Large intestine (tissue), 3 donors: ENCODE measurements around the gene BMP8A. TPM values are rescaled to one million over a fixed set of nuclear protein-coding genes. Genes with fewer than 3 reads are reported as not detected.

Experiments used
- DNase-seq, 2 donors: peaks; one replicate each; pipeline versions ENCODE4 v3.0.0 to v3.0.0-alpha.2; 2013
- H3K27ac ChIP-seq: one replicate; pipeline ENCODE4 v1.5.1; 2013; ENCODE audit warnings: low read length
- H3K27me3 ChIP-seq: 2 replicates; pipeline ENCODE4 v1.6.1; 2013; ENCODE audit warnings: low read length; ENCODE audit not compliant: control insufficient read depth, insufficient read depth
- H3K36me3 ChIP-seq: 2 replicates; pipeline ENCODE4 v1.6.1; 2013; ENCODE audit warnings: low read length; ENCODE audit not compliant: control insufficient read depth, insufficient read depth
- H3K4me1 ChIP-seq: one replicate; pipeline ENCODE4 v1.6.1; 2013; ENCODE audit warnings: low read length; ENCODE audit not compliant: control insufficient read depth, insufficient read depth
- H3K4me3 ChIP-seq: one replicate; pipeline ENCODE4 v1.5.1; 2013; ENCODE audit warnings: low read length
- H3K9me3 ChIP-seq: one replicate; pipeline ENCODE4 v1.6.1; 2013; ENCODE audit warnings: mild to moderate bottlenecking, low read depth, low read length, moderate library complexity; ENCODE audit not compliant: control insufficient read depth
- WGBS: methylation state at CpG from one replicate; pipeline ENCODE4 v1.1.5; 2013; ENCODE audit warnings: low lambda C conversion rate; ENCODE audit not compliant: insufficient coverage; 5-methylcytosine and 5-hydroxymethylcytosine counted together
- polyA plus RNA-seq: library from polyadenylated mRNA; unstranded; fragments of 120-200 nt; gene quantifications from one replicate; pipeline ENCODE4 v1.2.1, GENCODE V29; 2013

The BMP8A gene
- polyA plus RNA-seq, 1 donor: 0.69 TPM

DNA sequence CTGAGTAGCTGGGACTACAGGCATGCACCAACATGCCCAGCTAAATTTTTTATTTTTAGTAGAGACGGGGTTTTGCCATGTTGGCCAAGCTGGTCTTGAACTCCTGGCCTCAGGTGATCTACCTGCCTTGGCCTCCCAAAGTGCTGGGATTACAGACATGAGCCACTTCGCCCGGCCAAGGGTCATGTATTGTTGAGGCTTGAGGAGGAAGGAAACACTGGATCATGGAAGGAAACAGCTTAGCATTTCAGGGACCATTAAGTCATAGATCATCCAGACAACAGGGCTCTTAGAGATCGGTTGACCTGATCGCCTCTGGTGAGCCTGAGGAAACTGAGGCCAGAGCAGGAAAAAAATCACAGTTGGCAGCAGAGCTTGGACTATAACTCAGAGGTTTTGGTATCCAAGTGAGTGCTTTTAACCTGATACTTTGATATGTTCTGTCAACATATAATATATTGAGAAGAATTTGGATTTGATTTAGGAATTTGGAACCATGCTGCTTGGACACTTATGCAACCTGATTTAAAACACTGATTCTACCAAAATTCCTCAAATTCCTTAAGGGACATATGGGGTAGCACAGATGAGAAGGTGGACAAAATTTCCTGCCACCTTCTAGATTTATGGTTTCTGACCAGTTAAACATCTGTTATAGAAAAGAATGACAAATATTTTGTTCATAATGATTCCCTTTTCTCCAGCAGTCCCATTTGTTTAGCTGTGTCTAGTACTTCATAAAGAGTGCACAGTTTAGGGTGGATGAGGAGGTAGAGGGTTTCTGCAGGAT is 13.1 kb upstream of the BMP8A start:
- Histone ChIP-seq H3K27me3 (no peaks in the 10 kb centered on the region), H3K27ac (no peak overlapping the region), H3K4me3 (no peak overlapping the region), H3K36me3 (peaks cover 47% of the 10 kb centered on the region), H3K4me1 (no peaks in the 10 kb centered on the region), H3K9me3 (no peaks in the 10 kb centered on the region)
- no peak for DNase-seq
- no CpG with 5 or more reads among the region's 5 CpGs for WGBS

DNA sequence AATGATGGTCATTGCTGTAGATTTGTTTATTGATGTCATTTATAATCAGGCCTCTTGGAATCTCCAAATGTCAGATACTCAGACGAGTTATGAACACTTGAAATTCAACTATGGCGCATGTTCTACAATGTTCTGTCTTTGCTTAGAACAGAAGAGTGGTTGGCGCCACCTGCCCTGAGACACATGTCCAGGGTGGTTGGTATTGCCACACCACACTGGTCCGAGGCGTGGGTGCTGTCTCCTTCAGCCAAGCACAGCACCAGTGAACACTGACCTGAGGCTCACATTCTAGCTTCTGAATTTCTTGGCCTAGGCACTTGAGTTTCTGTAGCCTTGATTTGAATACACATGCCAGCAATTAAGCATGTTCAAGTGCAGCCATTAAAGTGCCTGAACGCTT is 10.1 kb upstream of the BMP8A start:
- whole genome bisulfite sequencing: no CpG with 5 or more reads among the region's 6 CpGs
- Histone ChIP-seq H3K4me1 (no peaks in the 10 kb centered on the region), H3K4me3 (no peak overlapping the region), H3K27ac (no peak overlapping the region), H3K27me3 (no peaks in the 10 kb centered on the region), H3K36me3 (peaks cover 55% of the 10 kb centered on the region), H3K9me3 (no peaks in the 10 kb centered on the region)
- no peak for DNase-seq

GRCh38 chr1:39483276-39483675 is 8.2 kb upstream of the BMP8A start:
- no peaks in the 10 kb centered on the region for H3K27me3 ChIP-seq
- no peak overlapping the region for H3K4me3 ChIP-seq
- peaks cover 69% of the 10 kb centered on the region for H3K36me3 ChIP-seq
- H3K9me3 ChIP-seq: no peaks in the 10 kb centered on the region
- DNase-seq: no peak
- no peak overlapping the region for H3K27ac ChIP-seq
- no peaks in the 10 kb centered on the region for H3K4me1 ChIP-seq
- WGBS: no CpG with 5 or more reads among the region's 1 CpG

DNA sequence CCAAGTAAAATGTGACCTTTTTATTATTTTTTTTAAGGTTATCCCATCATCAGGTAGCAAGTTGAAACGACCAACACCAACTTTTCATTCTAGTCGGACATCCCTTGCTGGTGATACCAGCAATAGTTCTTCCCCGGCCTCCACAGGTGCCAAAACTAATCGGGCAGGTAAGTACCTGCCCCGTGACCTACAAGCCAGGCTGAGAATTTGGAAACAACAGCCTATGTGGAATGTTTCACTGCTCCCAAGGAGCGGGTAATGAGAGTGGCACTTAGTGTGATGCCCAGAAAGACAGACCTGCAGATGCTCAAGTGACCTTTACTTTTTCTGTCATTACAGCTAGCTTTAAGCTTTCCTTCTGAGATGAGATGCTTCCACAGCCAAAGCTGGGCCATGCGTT is 6.9 kb upstream of the BMP8A start:
- no CpG with 5 or more reads among the region's 7 CpGs for WGBS
- Histone ChIP-seq H3K27ac (no peak overlapping the region), H3K4me1 (no peaks in the 10 kb centered on the region), H3K27me3 (no peaks in the 10 kb centered on the region), H3K9me3 (no peaks in the 10 kb centered on the region), H3K4me3 (no peak overlapping the region), H3K36me3 (peaks cover 63% of the 10 kb centered on the region)
- DNase-seq: no peak

- no peaks in the 10 kb centered on the region for H3K9me3 ChIP-seq
- no peak for DNase-seq
- no CpG with 5 or more reads among the region's 14 CpGs for WGBS
- peaks cover 5% of the 10 kb centered on the region for H3K27me3 ChIP-seq
- H3K4me3 ChIP-seq: no peak overlapping the region
- H3K36me3 ChIP-seq: peaks cover 58% of the 10 kb centered on the region
- H3K4me1 ChIP-seq: no peaks in the 10 kb centered on the region
- no peak overlapping the region for H3K27ac ChIP-seq
These were observed 6.2 kb upstream of the BMP8A start for GRCh38 chr1:39485046-39485803.

- Histone ChIP-seq H3K9me3 (no peaks in the 10 kb centered on the region), H3K4me3 (no peak overlapping the region), H3K4me1 (peaks cover 2% of the 10 kb centered on the region), H3K27me3 (peaks cover 22% of the 10 kb centered on the region), H3K36me3 (peaks cover 39% of the 10 kb centered on the region), H3K27ac (no peak overlapping the region)
- no CpG with 5 or more reads among the region's 5 CpGs for WGBS
- no peak for DNase-seq
These were observed 3.4 kb upstream of the BMP8A start for GRCh38 chr1:39488012-39488545.

DNA sequence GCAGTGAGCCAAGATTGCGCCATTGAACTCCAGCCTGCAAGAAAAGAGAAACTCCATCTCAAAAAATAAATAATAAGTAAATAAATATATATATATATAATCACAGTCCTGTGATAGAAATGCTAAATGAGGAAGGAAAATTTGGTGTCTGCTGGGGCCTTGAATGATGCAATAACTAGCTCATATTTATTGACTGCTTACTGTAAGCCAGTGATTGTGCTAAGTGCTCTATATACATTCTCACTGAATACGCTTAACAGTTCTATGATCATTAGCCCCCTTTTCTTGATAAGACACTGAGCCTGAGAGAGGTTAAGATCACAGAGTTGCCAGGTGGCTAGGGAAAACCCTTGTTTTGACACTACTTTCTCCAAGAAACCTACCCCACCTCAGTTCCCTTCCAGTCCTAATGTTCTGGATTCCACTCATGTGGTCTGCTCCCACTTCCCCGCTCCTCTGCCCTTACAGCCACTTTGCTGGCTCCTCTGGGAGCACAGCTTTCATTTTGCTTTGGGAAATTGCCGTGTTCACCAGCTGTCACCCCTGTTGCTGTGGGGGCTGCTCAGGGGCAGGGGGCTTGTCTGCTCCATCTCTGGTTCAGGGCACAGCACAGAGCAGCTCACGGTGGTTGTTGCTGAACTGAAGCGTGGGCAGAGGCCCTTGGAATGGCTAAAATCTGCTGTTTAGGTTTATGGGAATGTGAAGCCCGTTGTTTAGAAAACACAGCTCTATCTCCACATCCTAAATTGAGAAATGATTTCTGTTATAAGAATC is 2.5 kb upstream of the BMP8A start:
- H3K9me3 ChIP-seq: no peaks in the 10 kb centered on the region
- no peak overlapping the region for H3K27ac ChIP-seq
- peaks cover 31% of the 10 kb centered on the region for H3K27me3 ChIP-seq
- WGBS: 100% methylated on average over 1 of the region's 7 CpGs
- no peak for DNase-seq
- H3K4me3 ChIP-seq: no peak overlapping the region
- peaks cover 2% of the 10 kb centered on the region for H3K4me1 ChIP-seq
- H3K36me3 ChIP-seq: peaks cover 34% of the 10 kb centered on the region

GRCh38 chr1:39489567-39490239 is 1.7 kb upstream of the BMP8A start:
- no CpG with 5 or more reads among the region's 13 CpGs for WGBS
- Histone ChIP-seq H3K9me3 (no peaks in the 10 kb centered on the region), H3K27me3 (peaks cover 32% of the 10 kb centered on the region)

GRCh38 chr1:39490596-39491145 is 765 bp upstream of the BMP8A start:
- no CpG with 5 or more reads among the region's 32 CpGs for WGBS
- Histone ChIP-seq H3K9me3 (no peaks in the 10 kb centered on the region), H3K4me1 (peaks cover 2% of the 10 kb centered on the region), H3K4me3 (no peak overlapping the region), H3K27me3 (peaks cover 32% of the 10 kb centered on the region), H3K36me3 (peaks cover 20% of the 10 kb centered on the region), H3K27ac (no peak overlapping the region)
- no peak for DNase-seq

More at GRCh38 chr1:39489567-39490239, 1.7 kb upstream of the BMP8A start:
- peaks cover 30% of the 10 kb centered on the region for H3K36me3 ChIP-seq
- H3K27ac ChIP-seq: no peak overlapping the region
- DNase-seq: no peak
- no peak overlapping the region for H3K4me3 ChIP-seq
- H3K4me1 ChIP-seq: peaks cover 2% of the 10 kb centered on the region
